PC-3 (cell line): ENCODE results near the gene AHNAK2. TPM values are rescaled to one million over a fixed set of nuclear protein-coding genes. Genes with fewer than 3 reads are reported as not detected.

Experiments
- ATAC-seq: fragments of 200-7000 bp; cut with Tn5 transposase; 2 replicates; pipeline ENCODE4 v1.9.1; 2020; ENCODE audit warnings: mild to moderate bottlenecking, moderate library complexity
- BruUV-seq: library from RNA; stranded (reverse); fragments of 400-500 nt; replicated peaks from 2 replicates; lab custom pipeline; 2021; lab: Mats Ljungman, UMichigan
- CTCF ChIA-PET: fragments of 300-600 bp; sonication (Branson Sonifier 250); formaldehyde crosslinking; loops from one replicate; lab custom pipeline; 2022; ENCODE audit warnings: antibody characterized with exemption; lab: Charles Lee
- POLR2A ChIA-PET: fragments of 300-600 bp; sonication (Branson Sonifier 250); formaldehyde crosslinking; loops from one replicate; lab custom pipeline; 2022; ENCODE audit warnings: antibody characterized with exemption; ENCODE audit not compliant: unreplicated experiment; lab: Charles Lee
- DNase-seq: peaks from one replicate; pipeline ENCODE4 v3.0.0-alpha.2; 2015
- H2AFZ ChIP-seq: fragments of 300-600 bp; sonication (generic); 2 replicates; pipeline ENCODE4 v1.6.0; 2016; ENCODE audit warnings: antibody characterized with exemption, low read length
- H3F3A ChIP-seq: fragments of 300-600 bp; sonication (generic); one replicate; pipeline ENCODE4 v1.6.0; 2017; ENCODE audit warnings: antibody characterized with exemption, low read length, control low read depth, mild to moderate bottlenecking; ENCODE audit not compliant: unreplicated experiment
- H3K27ac ChIP-seq: fragments of 300-600 bp; sonication (generic); 2 replicates; pipeline ENCODE4 v1.5.1; 2016; ENCODE audit warnings: mild to moderate bottlenecking, low read length
- H3K27me3 ChIP-seq: fragments of 300-600 bp; sonication (generic); 2 replicates; pipeline ENCODE4 v1.6.1; 2016; ENCODE audit warnings: low read length, mixed read lengths
- H3K36me3 ChIP-seq: fragments of 300-600 bp; sonication (generic); 2 replicates; pipeline ENCODE4 v1.6.1; 2016; ENCODE audit warnings: low read depth, mixed run types, low read length, mixed read lengths
- H3K4me1 ChIP-seq: fragments of 300-600 bp; sonication (generic); 2 replicates; pipeline ENCODE4 v1.5.1; 2016; ENCODE audit warnings: low read length; ENCODE audit not compliant: insufficient read depth
- H3K4me2 ChIP-seq: fragments of 300-600 bp; sonication (generic); 2 replicates; pipeline ENCODE4 v1.6.0; 2016; ENCODE audit warnings: low read length
- H3K4me3 ChIP-seq: fragments of 300-600 bp; sonication (generic); 2 replicates; pipeline ENCODE4 v1.5.1; 2016; ENCODE audit warnings: mild to moderate bottlenecking, low read length, mixed read lengths
- H3K79me2 ChIP-seq: fragments of 300-600 bp; sonication (generic); 2 replicates; pipeline ENCODE4 v1.6.1; 2017; ENCODE audit warnings: low read length, mixed read lengths
- H3K9ac ChIP-seq: fragments of 300-600 bp; sonication (generic); 2 replicates; pipeline ENCODE4 v1.6.0; 2016; ENCODE audit warnings: mild to moderate bottlenecking, low read length
- H3K9me2 ChIP-seq: fragments of 300-600 bp; sonication (generic); replicated peaks from 2 replicates; pipeline ENCODE4 v1.6.1; 2016; ENCODE audit warnings: mixed run types, low read length, mixed read lengths
- H3K9me3 ChIP-seq: fragments of 300-600 bp; sonication (generic); 2 replicates; pipeline ENCODE4 v1.6.1; 2016; ENCODE audit warnings: low read length, mixed read lengths
- H4K20me1 ChIP-seq: fragments of 300-600 bp; sonication (generic); 2 replicates; pipeline ENCODE4 v1.6.1; 2016; ENCODE audit warnings: low read length, mixed read lengths
- EZH2 ChIP-seq: fragments of 300-600 bp; sonication (generic); IDR thresholded peaks from one replicate; pipeline ENCODE4 v1.6.1; 2017; ENCODE audit warnings: antibody characterized with exemption, mild to moderate bottlenecking, low read length; ENCODE audit not compliant: unreplicated experiment
- EZH2phosphoT487 ChIP-seq: fragments of 300-600 bp; sonication (generic); IDR thresholded peaks from 2 replicates; pipeline ENCODE4 v1.6.1; 2018; ENCODE audit warnings: mild to moderate bottlenecking, antibody characterized with exemption, low read length, borderline replicate concordance
- intact Hi-C: fragments of 100-400 bp; cut with micrococcal nuclease; formaldehyde crosslinking; loops from 2 replicates; pipeline ENCODE4 v1.9.0; 2023
- total RNA-seq: library from RNA; depleted of rRNA; stranded (reverse); fragments of >200 nt; gene quantifications from 2 replicates; pipeline ENCODE4 v1.2.3, GENCODE V29; 2014; rRNA removed
- TF ChIP-seq, protein P1 (sequence below): fragments of 300-600 bp; sonication (generic); conservative IDR thresholded peaks from 2 replicates; pipeline ENCODE4 v1.5.1; 2017; ENCODE audit warnings: antibody characterized with exemption, low read depth, mild to moderate bottlenecking, low read length

AHNAK2 gene
- total RNA-seq, 1 experiment from 2014 or later: 25.0 TPM

- no peak for ATAC-seq
- ChIA-PET POLR2A (no interaction called here), CTCF (no interaction called here)
- no peaks in the 10 kb centered on the region for H3K9me2 ChIP-seq
- H4K20me1 ChIP-seq: no peaks in the 10 kb centered on the region
- H3K79me2 ChIP-seq: no peaks in the 10 kb centered on the region
- no peak overlapping the region for H3K4me2 ChIP-seq
- H3K27me3 ChIP-seq: no peaks in the 10 kb centered on the region
- no TSS peak for BruUV-seq
- peaks cover 16% of the 10 kb centered on the region; the same call in 1 of the 2 replicates for H3K36me3 ChIP-seq
- H3K4me1 ChIP-seq: no peaks in the 10 kb centered on the region
- TF ChIP-seq, protein P1, sequence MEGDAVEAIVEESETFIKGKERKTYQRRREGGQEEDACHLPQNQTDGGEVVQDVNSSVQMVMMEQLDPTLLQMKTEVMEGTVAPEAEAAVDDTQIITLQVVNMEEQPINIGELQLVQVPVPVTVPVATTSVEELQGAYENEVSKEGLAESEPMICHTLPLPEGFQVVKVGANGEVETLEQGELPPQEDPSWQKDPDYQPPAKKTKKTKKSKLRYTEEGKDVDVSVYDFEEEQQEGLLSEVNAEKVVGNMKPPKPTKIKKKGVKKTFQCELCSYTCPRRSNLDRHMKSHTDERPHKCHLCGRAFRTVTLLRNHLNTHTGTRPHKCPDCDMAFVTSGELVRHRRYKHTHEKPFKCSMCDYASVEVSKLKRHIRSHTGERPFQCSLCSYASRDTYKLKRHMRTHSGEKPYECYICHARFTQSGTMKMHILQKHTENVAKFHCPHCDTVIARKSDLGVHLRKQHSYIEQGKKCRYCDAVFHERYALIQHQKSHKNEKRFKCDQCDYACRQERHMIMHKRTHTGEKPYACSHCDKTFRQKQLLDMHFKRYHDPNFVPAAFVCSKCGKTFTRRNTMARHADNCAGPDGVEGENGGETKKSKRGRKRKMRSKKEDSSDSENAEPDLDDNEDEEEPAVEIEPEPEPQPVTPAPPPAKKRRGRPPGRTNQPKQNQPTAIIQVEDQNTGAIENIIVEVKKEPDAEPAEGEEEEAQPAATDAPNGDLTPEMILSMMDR: no peak
- no peak for TF ChIP-seq EZH2
- TF ChIP-seq EZH2phosphoT487: no peak
- H3F3A ChIP-seq: no peaks in the 10 kb centered on the region
- DNase-seq: no peak
- H3K9me3 ChIP-seq: no peaks in the 10 kb centered on the region
- intact Hi-C loops: no loop called here
- H2AFZ ChIP-seq: no peak overlapping the region
- no peak overlapping the region for H3K4me3 ChIP-seq
- no peak overlapping the region for H3K27ac ChIP-seq
- H3K9ac ChIP-seq: no peak overlapping the region
Observed at GRCh38 chr14:104887623-104888488, 90.3 kb downstream of the AHNAK2 start.

Other genes with a start within 250 kb of the AHNAK2 start
- 375 and 519 TPM in 2 replicates for gene SIVA1, start 225.2 kb downstream of the AHNAK2 start, total RNA-seq
- gene AKT1, start 182.6 kb downstream of the AHNAK2 start, total RNA-seq: 196 and 212 TPM in 2 replicates
- gene ZBTB42, start 177.3 kb downstream of the AHNAK2 start, total RNA-seq: 9.2 and 11.3 TPM in 2 replicates
- 33.2 and 53.4 TPM in 2 replicates for gene CEP170B, start 113.1 kb downstream of the AHNAK2 start, total RNA-seq
- gene PLD4, start 53.5 kb downstream of the AHNAK2 start, total RNA-seq: 0.04 TPM in 1 of 2 replicates, not detected in the other
- gene CLBA1, start 7.4 kb upstream of the AHNAK2 start, total RNA-seq: 19.2 and 27.5 TPM in 2 replicates
- 113 and 133 TPM in 2 replicates for gene CDCA4, start 42.7 kb upstream of the AHNAK2 start, total RNA-seq
- 0.04 and 0.12 TPM in 2 replicates for gene GPR132, start 87.1 kb upstream of the AHNAK2 start, total RNA-seq
- gene JAG2, start 190.4 kb upstream of the AHNAK2 start, total RNA-seq: 57.1 and 59.3 TPM in 2 replicates
- gene NUDT14, start 202.9 kb upstream of the AHNAK2 start, total RNA-seq: 50.8 and 82.1 TPM in 2 replicates